ENCODE data around the gene AUP1.

Gene AUP1, protein sequence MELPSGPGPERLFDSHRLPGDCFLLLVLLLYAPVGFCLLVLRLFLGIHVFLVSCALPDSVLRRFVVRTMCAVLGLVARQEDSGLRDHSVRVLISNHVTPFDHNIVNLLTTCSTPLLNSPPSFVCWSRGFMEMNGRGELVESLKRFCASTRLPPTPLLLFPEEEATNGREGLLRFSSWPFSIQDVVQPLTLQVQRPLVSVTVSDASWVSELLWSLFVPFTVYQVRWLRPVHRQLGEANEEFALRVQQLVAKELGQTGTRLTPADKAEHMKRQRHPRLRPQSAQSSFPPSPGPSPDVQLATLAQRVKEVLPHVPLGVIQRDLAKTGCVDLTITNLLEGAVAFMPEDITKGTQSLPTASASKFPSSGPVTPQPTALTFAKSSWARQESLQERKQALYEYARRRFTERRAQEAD

DNA sequence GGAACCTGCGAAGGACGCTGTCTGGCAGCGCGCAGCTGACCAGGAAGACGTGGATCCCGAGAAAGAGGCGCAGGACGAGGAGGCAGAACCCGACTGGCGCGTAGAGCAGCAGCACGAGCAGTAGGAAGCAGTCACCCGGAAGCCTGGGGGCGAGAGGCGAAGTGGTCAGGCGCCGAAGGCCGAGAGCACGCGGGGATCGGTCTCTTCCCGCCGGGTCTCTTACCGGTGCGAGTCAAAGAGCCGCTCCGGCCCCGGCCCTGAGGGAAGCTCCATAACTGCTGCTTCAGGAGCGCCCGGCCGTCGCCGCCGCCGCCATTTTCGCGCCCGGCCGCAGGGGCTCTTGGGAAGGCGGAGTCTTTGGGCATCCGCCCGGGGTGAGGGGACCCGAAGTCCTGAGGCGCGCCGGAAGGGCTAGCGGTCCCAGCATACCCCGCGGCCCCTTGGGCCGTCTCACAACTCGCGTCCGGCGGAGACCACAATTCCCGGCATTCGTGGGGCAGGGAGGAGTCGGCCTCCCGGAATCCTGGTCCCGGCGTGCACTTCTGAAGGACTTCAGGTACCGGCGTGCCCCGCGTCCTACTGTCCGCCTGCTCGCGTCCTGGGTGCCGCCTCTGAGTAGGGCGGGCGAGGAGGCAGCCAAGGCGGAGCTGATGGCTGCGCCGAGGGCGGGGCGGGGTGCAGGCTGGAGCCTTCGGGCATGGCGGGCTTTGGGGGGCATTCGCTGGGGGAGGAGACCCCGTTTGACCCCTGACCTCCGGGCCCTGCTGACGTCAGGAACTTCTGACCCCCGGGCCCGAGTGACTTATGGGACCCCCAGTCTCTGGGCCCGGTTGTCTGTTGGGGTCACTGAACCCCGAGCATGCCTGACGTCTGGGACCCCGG lies at the start of gene AUP1, which contains the start of gene HTRA2:
Gene AUP1, minus strand, starts transcription at position 350 of the 882 bp plus-strand sequence. Its CDS starts 77 bp downstream, at position 273.
Gene HTRA2, plus strand, starts transcription at position 577 of the 882 bp plus-strand sequence. Its CDS starts 74 bp downstream, at position 651.
- no peaks in the 10 kb centered on the region for H3K9me3 ChIP-seq (ENCODE audit: control insufficient read depth, low read length)
- peak within 1 kb of the TSS; percentile 98 for H3K4me3 ChIP-seq (ENCODE audit: low read length)
- H3K4me1 ChIP-seq (ENCODE audit: control insufficient read depth, insufficient read depth, low read length) = peaks cover 27% of the 10 kb centered on the region
- H3K36me3 ChIP-seq (ENCODE audit: control insufficient read depth, insufficient read depth, low read length, severe bottlenecking) = peaks cover 37% of the 10 kb centered on the region
- DNase-seq (ENCODE audit: low read depth) = peak; percentile 100
- no peaks in the 10 kb centered on the region for H3K27me3 ChIP-seq (replicated peaks; ENCODE audit: control insufficient read depth, insufficient read depth, low read length)
- H3K9ac ChIP-seq (ENCODE audit: low read length) = peak within 1 kb of the TSS; percentile 99

DNA sequence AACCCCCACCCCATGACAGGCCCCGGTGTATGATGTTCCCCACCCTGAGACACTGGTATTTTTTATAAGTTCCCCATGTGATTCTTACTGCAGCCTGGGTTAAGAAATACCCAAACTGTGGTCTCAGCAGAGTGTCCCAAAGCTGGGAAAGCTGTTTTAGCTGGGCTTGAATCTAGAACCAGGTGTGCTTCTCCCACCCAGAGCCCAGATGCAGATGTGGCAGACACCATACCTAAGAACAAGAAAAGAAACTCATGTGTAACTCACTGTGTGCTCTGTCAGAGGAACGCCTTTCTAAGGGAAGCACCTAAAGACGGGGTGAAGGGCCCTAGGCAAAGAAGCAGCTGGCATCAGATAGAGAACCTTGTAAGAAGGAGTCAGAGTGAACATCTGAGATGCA lies 48.9 kb upstream of the AUP1 start:
- no peak overlapping the region for H3K4me3 ChIP-seq (ENCODE audit: low read length)
- H3K9me3 ChIP-seq (ENCODE audit: control insufficient read depth, low read length) = no peaks in the 10 kb centered on the region

DNA sequence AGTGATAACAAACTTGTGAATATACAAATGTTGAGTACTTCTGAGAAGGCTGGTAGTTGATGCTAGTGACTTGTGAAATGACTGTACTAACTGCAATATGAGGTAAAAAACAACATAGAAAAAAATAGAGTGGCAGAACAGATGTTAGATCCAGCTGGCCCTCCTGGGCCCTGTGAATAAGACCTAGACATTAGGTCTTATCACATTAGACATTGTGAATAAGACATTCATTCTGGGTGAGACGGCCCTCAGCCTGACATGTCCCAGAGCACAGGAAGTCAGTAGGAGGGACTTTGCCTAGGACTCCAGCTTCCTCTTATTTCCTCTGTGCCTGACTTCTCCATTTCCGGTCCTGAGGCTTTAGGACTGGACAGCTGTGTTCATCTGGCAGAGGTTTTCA lies 47.9 kb upstream of the AUP1 start:
- DNase-seq (ENCODE audit: low read depth) = no peak
- Histone ChIP-seq H3K36me3 (ENCODE audit: control insufficient read depth, insufficient read depth, low read length, severe bottlenecking) (no peaks in the 10 kb centered on the region), H3K9me3 (ENCODE audit: control insufficient read depth, low read length) (no peaks in the 10 kb centered on the region), H3K4me1 (ENCODE audit: control insufficient read depth, insufficient read depth, low read length) (peaks cover 39% of the 10 kb centered on the region), H3K4me3 (ENCODE audit: low read length) (peak overlapping the region; percentile 51), H3K27me3 (replicated peaks; ENCODE audit: control insufficient read depth, insufficient read depth, low read length) (no peaks in the 10 kb centered on the region), H3K9ac (ENCODE audit: low read length) (peak overlapping the region; percentile 53)

More for the DNA sequence above, 48.9 kb upstream of the AUP1 start:
- no peak for DNase-seq (ENCODE audit: low read depth)
- Histone ChIP-seq H3K9ac (ENCODE audit: low read length) (no peak overlapping the region), H3K27me3 (replicated peaks; ENCODE audit: control insufficient read depth, insufficient read depth, low read length) (no peaks in the 10 kb centered on the region), H3K36me3 (ENCODE audit: control insufficient read depth, insufficient read depth, low read length, severe bottlenecking) (no peaks in the 10 kb centered on the region), H3K4me1 (ENCODE audit: control insufficient read depth, insufficient read depth, low read length) (peaks cover 43% of the 10 kb centered on the region)

DNA sequence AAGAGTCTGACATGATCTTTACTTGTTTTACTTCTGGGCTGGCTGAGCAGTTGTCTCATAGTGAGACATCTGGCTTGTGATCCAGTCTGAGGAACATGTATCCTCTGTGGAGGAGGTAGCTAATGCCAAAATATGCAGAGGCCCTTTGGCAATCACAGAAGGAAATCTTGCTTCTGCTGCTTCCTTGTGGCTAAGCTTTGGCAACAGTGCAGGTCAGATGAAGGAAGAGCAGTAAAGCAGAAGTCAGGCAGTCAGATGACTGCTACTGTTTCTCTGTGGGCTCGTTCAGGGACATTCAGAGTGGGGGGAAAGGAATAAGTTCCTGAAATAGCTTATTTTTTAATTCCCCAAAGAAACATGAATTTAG lies 47.3 kb upstream of the AUP1 start:
- Histone ChIP-seq H3K36me3 (ENCODE audit: control insufficient read depth, insufficient read depth, low read length, severe bottlenecking) (no peaks in the 10 kb centered on the region), H3K4me1 (ENCODE audit: control insufficient read depth, insufficient read depth, low read length) (peaks cover 39% of the 10 kb centered on the region), H3K27me3 (replicated peaks; ENCODE audit: control insufficient read depth, insufficient read depth, low read length) (no peaks in the 10 kb centered on the region), H3K9me3 (ENCODE audit: control insufficient read depth, low read length) (no peaks in the 10 kb centered on the region), H3K4me3 (ENCODE audit: low read length) (peak overlapping the region; percentile 51), H3K9ac (ENCODE audit: low read length) (peak overlapping the region; percentile 64)
- DNase-seq (ENCODE audit: low read depth) = peak; percentile 86

DNA sequence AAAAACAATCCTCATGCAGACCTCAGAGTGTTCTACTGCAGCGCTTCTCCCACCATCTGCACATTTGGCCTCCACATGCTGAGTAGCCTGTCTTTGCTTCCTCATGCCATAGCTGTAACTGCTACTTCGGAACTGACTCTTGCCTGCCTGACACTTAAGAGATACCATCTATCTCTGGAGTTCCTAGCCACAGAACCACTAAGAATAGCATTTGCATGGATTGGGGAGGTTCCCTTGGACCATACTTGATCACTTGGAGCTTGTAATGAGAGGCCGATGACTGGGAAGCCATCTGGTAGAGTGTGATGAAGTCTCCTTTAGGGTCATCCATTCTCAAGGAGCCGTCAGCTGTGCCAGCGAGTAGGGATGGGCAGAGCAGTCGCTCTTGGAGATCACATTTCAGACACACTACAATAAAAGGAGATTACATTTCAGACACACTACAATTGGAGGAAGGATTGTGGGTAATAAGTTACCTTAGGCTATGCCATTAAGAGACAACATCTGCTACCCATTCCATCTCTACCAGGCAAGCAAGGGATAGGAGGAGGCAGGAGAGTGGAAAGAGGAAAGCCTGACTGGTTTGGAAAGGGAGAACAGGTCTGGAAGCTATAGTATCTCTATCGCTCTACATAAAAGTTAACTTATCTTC lies 46.8 kb upstream of the AUP1 start:
- Histone ChIP-seq H3K9me3 (ENCODE audit: control insufficient read depth, low read length) (no peaks in the 10 kb centered on the region), H3K4me3 (ENCODE audit: low read length) (peak overlapping the region; percentile 40), H3K27me3 (replicated peaks; ENCODE audit: control insufficient read depth, insufficient read depth, low read length) (no peaks in the 10 kb centered on the region), H3K36me3 (ENCODE audit: control insufficient read depth, insufficient read depth, low read length, severe bottlenecking) (no peaks in the 10 kb centered on the region), H3K9ac (ENCODE audit: low read length) (peak overlapping the region; percentile 64), H3K4me1 (ENCODE audit: control insufficient read depth, insufficient read depth, low read length) (peaks cover 39% of the 10 kb centered on the region)
- DNase-seq (ENCODE audit: low read depth) = no peak

DNA sequence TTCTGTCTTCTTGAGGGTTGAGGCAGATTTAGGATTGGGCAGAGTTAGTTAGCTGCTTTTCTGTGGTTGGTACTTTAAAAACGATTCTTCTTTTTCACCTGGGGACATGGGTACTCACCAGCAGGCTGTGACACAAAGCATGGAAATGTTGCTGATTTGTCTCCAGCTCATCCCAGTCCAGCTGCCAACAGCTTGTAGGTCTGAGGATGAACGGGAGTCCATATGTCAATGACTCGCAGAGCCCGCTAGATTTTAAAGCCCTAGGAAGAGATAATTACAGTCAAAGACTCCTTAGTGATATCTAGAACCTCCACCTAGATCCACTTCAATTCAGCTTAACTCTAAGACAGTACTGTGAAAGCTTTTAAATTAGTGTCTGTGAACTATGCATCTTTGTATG lies 45.8 kb upstream of the AUP1 start:
- no peak for DNase-seq (ENCODE audit: low read depth)
- H3K4me1 ChIP-seq (ENCODE audit: control insufficient read depth, insufficient read depth, low read length) = peaks cover 39% of the 10 kb centered on the region
- no peaks in the 10 kb centered on the region for H3K36me3 ChIP-seq (ENCODE audit: control insufficient read depth, insufficient read depth, low read length, severe bottlenecking)
- H3K9me3 ChIP-seq (ENCODE audit: control insufficient read depth, low read length) = no peaks in the 10 kb centered on the region
- no peak overlapping the region for H3K4me3 ChIP-seq (ENCODE audit: low read length)
- no peaks in the 10 kb centered on the region for H3K27me3 ChIP-seq (replicated peaks; ENCODE audit: control insufficient read depth, insufficient read depth, low read length)
- H3K9ac ChIP-seq (ENCODE audit: low read length) = no peak overlapping the region

DNA sequence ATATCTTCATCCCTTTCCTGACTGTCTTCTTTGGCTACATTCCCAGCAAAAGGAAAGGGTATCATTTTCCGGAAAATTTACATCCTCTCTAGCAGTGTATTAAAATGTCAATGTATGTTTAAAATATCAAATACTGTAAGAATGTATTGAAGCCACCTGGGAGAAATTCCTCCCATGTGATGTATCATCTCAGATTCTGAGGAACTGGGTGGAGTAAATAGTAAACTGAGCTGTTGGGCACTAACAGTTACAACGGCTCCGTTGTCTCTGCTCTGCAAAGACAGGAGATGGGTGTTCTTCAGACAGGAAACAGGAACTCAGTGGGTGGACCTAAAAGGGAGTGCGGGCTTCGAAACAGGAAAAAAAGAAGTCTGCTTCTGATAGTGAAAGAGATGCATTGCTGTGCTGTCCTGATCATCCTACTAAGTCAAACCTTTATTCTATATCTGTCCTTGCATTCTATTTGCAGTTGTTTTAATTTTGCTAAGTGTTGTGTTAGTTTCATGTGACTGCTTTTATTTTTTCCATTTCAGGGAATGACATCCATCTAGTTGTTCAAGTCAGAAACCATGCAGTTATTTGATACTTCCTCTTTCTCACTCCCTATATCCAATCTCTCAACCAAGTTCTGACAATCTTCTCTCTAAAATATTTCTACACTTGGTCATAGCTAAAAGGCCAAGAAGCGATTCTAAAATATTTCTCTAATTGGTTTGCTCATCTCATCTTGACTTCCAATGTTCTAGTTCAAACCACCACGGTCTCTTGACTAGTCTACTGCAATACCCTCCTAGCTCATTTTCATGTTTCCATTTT lies 44.4 kb upstream of the AUP1 start:
- H3K4me3 ChIP-seq (ENCODE audit: low read length) = peak overlapping the region; percentile 58

DNA sequence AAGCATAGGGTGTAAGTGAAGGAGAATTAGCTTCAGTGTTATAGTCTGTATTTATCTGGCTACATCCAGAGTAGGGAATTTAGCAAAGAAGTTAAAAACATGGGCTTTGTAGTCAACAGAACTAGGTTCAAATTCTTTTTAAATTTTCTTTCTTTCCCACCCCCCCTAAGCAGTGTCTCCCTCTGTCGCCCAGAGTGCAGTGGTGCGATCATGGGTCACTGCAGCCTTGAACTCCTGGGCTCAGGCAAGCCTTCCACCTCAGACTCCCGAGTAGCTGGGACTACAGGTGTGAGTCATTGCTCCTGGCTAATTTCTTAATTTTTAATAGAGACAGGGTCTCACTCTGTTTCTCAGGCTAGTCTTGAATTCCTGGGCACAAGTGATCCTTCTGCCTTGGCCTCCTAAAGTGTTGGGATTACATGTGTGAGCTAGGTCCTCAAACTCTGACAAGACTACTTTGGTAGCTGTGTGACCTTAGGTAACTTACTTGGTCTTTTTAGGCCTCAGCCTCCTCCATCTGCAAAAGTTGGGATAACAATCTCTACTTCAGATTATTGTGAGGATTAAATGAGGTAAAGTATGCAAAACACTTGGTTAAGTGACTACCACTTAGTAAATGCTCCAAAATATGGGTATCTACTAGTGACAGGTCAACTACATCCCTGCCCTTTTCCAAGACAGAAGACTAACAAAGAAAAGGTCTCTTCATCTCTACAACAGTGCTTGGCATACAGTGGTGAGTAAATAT lies 42.8 kb upstream of the AUP1 start:
- Histone ChIP-seq H3K36me3 (ENCODE audit: control insufficient read depth, insufficient read depth, low read length, severe bottlenecking) (no peaks in the 10 kb centered on the region), H3K4me3 (ENCODE audit: low read length) (no peak overlapping the region), H3K9me3 (ENCODE audit: control insufficient read depth, low read length) (no peaks in the 10 kb centered on the region), H3K4me1 (ENCODE audit: control insufficient read depth, insufficient read depth, low read length) (peaks cover 49% of the 10 kb centered on the region), H3K27me3 (replicated peaks; ENCODE audit: control insufficient read depth, insufficient read depth, low read length) (no peaks in the 10 kb centered on the region), H3K9ac (ENCODE audit: low read length) (no peak overlapping the region)
- no peak for DNase-seq (ENCODE audit: low read depth)

More for the DNA sequence above, 44.4 kb upstream of the AUP1 start:
- Histone ChIP-seq H3K27me3 (replicated peaks; ENCODE audit: control insufficient read depth, insufficient read depth, low read length) (no peaks in the 10 kb centered on the region), H3K9ac (ENCODE audit: low read length) (peak overlapping the region; percentile 8), H3K9me3 (ENCODE audit: control insufficient read depth, low read length) (no peaks in the 10 kb centered on the region), H3K4me1 (ENCODE audit: control insufficient read depth, insufficient read depth, low read length) (peaks cover 41% of the 10 kb centered on the region), H3K36me3 (ENCODE audit: control insufficient read depth, insufficient read depth, low read length, severe bottlenecking) (no peaks in the 10 kb centered on the region)
- peak; percentile 50 for DNase-seq (ENCODE audit: low read depth)

DNA sequence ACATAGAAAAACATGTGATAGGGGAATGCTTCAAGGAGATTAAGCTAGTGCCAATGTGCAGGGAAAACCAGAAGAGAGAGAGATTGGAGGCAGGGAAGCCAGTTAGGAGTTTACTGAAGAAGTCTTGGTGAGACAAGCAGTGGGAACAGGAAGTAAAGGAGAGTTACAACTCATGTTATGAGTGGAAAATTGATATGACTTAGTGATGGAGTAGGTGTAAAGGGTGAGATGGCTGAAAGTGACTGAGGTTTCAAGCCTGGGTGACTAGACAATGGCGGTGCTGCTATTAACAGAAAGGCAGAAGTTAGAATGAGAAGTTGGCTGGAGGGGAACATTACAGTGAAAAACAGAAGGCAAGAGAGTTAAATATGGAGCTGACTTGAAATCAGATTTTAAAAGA lies 41.6 kb upstream of the AUP1 start:
- H3K4me1 ChIP-seq (ENCODE audit: control insufficient read depth, insufficient read depth, low read length) = peaks cover 49% of the 10 kb centered on the region
- no peak overlapping the region for H3K4me3 ChIP-seq (ENCODE audit: low read length)
- H3K36me3 ChIP-seq (ENCODE audit: control insufficient read depth, insufficient read depth, low read length, severe bottlenecking) = no peaks in the 10 kb centered on the region
- no peaks in the 10 kb centered on the region for H3K27me3 ChIP-seq (replicated peaks; ENCODE audit: control insufficient read depth, insufficient read depth, low read length)
- H3K9me3 ChIP-seq (ENCODE audit: control insufficient read depth, low read length) = no peaks in the 10 kb centered on the region
- DNase-seq (ENCODE audit: low read depth) = no peak
- no peak overlapping the region for H3K9ac ChIP-seq (ENCODE audit: low read length)

DNA sequence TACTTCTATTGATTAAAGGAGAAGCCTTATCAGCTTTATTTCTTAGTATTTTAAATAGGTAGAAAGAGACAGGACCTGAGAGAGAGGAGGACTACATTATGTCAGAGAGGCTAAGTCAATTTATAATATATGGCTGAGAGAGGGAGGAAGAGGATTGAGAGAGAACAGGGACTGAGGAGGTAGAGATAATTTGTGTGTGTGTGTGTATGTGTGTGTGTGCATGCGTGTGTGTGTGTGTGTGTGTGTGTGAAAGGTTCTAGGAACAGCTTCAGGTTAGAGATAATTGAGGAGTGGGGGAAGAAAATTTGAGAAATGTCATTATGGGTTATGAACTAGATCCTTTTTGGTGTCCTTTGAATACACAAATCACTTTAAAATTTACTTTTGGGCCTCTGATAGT lies 40.2 kb upstream of the AUP1 start:
- Histone ChIP-seq H3K4me1 (ENCODE audit: control insufficient read depth, insufficient read depth, low read length) (peaks cover 47% of the 10 kb centered on the region), H3K4me3 (ENCODE audit: low read length) (no peak overlapping the region), H3K9me3 (ENCODE audit: control insufficient read depth, low read length) (no peaks in the 10 kb centered on the region), H3K27me3 (replicated peaks; ENCODE audit: control insufficient read depth, insufficient read depth, low read length) (no peaks in the 10 kb centered on the region), H3K36me3 (ENCODE audit: control insufficient read depth, insufficient read depth, low read length, severe bottlenecking) (no peaks in the 10 kb centered on the region), H3K9ac (ENCODE audit: low read length) (no peak overlapping the region)
- DNase-seq (ENCODE audit: low read depth) = no peak
